HepG2 (cell line): ENCODE results near the gene B4GALT5. TPM values are rescaled to one million over a fixed set of nuclear protein-coding genes. Genes with fewer than 3 reads are reported as not detected.

ENCODE experiments used
- CHD2 ChIP-seq: IDR thresholded peaks from 2 replicates; pipeline ENCODE4 v1.6.1; 2011; ENCODE audit warnings: low read depth, low read length, improper control_type of control experiment
- CHD4 ChIP-seq: fragments of 200-600 bp; sonication (generic); IDR thresholded peaks from 2 replicates; pipeline ENCODE4 v1.7.0; 2017; ENCODE audit warnings: mild to moderate bottlenecking, low read length, borderline replicate concordance
- ELF3 ChIP-seq: IDR thresholded peaks from 2 replicates; pipeline ENCODE4 v1.6.1; 2016; ENCODE audit warnings: missing genetic modification reagents, missing compliant biosample characterization
- GFI1 ChIP-seq: sonication (generic); formaldehyde crosslinking; IDR thresholded peaks from 2 replicates; pipeline ENCODE4 v1.5.0; 2020; ENCODE audit warnings: missing genetic modification reagents, mild to moderate bottlenecking, borderline replicate concordance
- IRF2 ChIP-seq: IDR thresholded peaks from 2 replicates; pipeline ENCODE4 v1.6.1; 2018; ENCODE audit warnings: missing genetic modification reagents, missing compliant biosample characterization
- MIER3 ChIP-seq: IDR thresholded peaks from 2 replicates; pipeline ENCODE4 v1.6.1; 2016; ENCODE audit warnings: missing compliant biosample characterization, borderline replicate concordance
- MTA1 ChIP-seq: sonication (generic); formaldehyde crosslinking; IDR thresholded peaks from 2 replicates; pipeline ENCODE4 v1.4.0; 2020; ENCODE audit warnings: missing genetic modification reagents, mild to moderate bottlenecking, borderline replicate concordance
- MYC ChIP-seq: sonication (generic); formaldehyde crosslinking; IDR thresholded peaks from 2 replicates; pipeline ENCODE4 v1.9.0; 2021; ENCODE audit warnings: missing genetic modification reagents, borderline replicate concordance
- RCOR2 ChIP-seq: IDR thresholded peaks from 2 replicates; pipeline ENCODE4 v1.6.1; 2016; ENCODE audit warnings: missing biosample characterization, missing genetic modification reagents
- THRA ChIP-seq: sonication (generic); formaldehyde crosslinking; IDR thresholded peaks from 2 replicates; pipeline ENCODE4 v1.4.0; 2020; ENCODE audit warnings: missing genetic modification reagents, borderline replicate concordance
- XRCC5 ChIP-seq: fragments of 200-400 bp; formaldehyde crosslinking; optimal IDR thresholded peaks from 2 replicates; pipeline ENCODE3; 2017; ENCODE audit warnings: mild to moderate bottlenecking, low read length
- ZFX ChIP-seq: sonication (generic); formaldehyde crosslinking; IDR thresholded peaks from 2 replicates; pipeline ENCODE4 v1.4.0; 2020; ENCODE audit warnings: mild to moderate bottlenecking, low read depth, missing genetic modification reagents, moderate library complexity
- ZKSCAN5 ChIP-seq: sonication (generic); formaldehyde crosslinking; IDR thresholded peaks from 2 replicates; pipeline ENCODE4 v1.5.1; 2020; ENCODE audit warnings: mild to moderate bottlenecking, missing genetic modification reagents
- ZNF12 ChIP-seq: sonication (generic); formaldehyde crosslinking; IDR thresholded peaks from 2 replicates; pipeline ENCODE4 v1.5.0; 2020; ENCODE audit warnings: missing genetic modification reagents
- ZNF350 ChIP-seq: sonication (generic); formaldehyde crosslinking; IDR thresholded peaks from 2 replicates; pipeline ENCODE4 v1.4.0; 2020; ENCODE audit warnings: mild to moderate bottlenecking, low read depth, missing genetic modification reagents, borderline replicate concordance
- ZNF546 ChIP-seq: sonication (generic); formaldehyde crosslinking; conservative IDR thresholded peaks from 2 replicates; pipeline ENCODE4 v1.8.1; 2023; ENCODE audit warnings: mild to moderate bottlenecking, missing genetic modification reagents
- ZNF747 ChIP-seq: sonication (generic); formaldehyde crosslinking; IDR thresholded peaks from 2 replicates; pipeline ENCODE4 v1.8.1; 2023; ENCODE audit warnings: missing genetic modification reagents, mild to moderate bottlenecking, borderline replicate concordance
- ZNF768 ChIP-seq: sonication (generic); formaldehyde crosslinking; IDR thresholded peaks from 2 replicates; pipeline ENCODE4 v1.4.0; 2020; ENCODE audit warnings: missing genetic modification reagents
- ZNF775 ChIP-seq: sonication (generic); formaldehyde crosslinking; IDR thresholded peaks from 2 replicates; pipeline ENCODE4 v1.4.0; 2020; ENCODE audit warnings: missing genetic modification reagents, mild to moderate bottlenecking, moderate library complexity, borderline replicate concordance
- ZNF816 ChIP-seq: sonication (generic); formaldehyde crosslinking; IDR thresholded peaks from 2 replicates; pipeline ENCODE4 v1.8.0; 2022; ENCODE audit warnings: missing genetic modification reagents, mild to moderate bottlenecking, borderline replicate concordance
- ZNF891 ChIP-seq: sonication (generic); formaldehyde crosslinking; IDR thresholded peaks from 2 replicates; pipeline ENCODE4 v1.5.0; 2020; ENCODE audit warnings: mild to moderate bottlenecking, missing genetic modification reagents
- polyA plus RNA-seq, 8 experiments: library from polyadenylated mRNA; depleted of rRNA in 3 of 8; stranded (reverse) in 7 of 8; unstranded in 1 of 8; fragments of >200 nt; fragmentation: Illumina TruSeq in 4 of 8; extraction: Trizol in 4 of 8; gene quantifications; 2 replicates each; pipeline versions ENCODE4 v1.2.1 to v1.2.3, GENCODE V29; 2011 to 2016; ENCODE audit warnings: low read depth in 4 of 8, missing spikeins in 1 of 8, mixed read lengths in 1 of 8; ENCODE audit not compliant: insufficient read depth in 1 of 8
- total RNA-seq, 5 experiments: library from RNA; depleted of rRNA; stranded (reverse); fragments of >200 nt; fragmentation: Illumina TruSeq; extraction: Trizol; gene quantifications; 2 replicates each; pipeline ENCODE4 v1.2.3, GENCODE V29; 2016; ENCODE audit warnings: low read depth in 1 of 5
- TF ChIP-seq, protein P1 (sequence below): sonication (generic); formaldehyde crosslinking; IDR thresholded peaks from 2 replicates; pipeline ENCODE4 v1.4.0; 2020; ENCODE audit warnings: missing genetic modification reagents, mild to moderate bottlenecking, borderline replicate concordance
- TF ChIP-seq, protein P2 (sequence below): IDR thresholded peaks from 2 replicates; pipeline ENCODE4 v1.6.1; 2018; ENCODE audit warnings: missing genetic modification reagents, mild to moderate bottlenecking, missing compliant biosample characterization
- TF ChIP-seq, protein P3 (sequence below): sonication (generic); formaldehyde crosslinking; IDR thresholded peaks from 2 replicates; pipeline ENCODE4 v1.8.1; 2022; ENCODE audit warnings: mild to moderate bottlenecking, missing genetic modification reagents

The B4GALT5 gene
- total and polyA plus RNA-seq, 2 of the 13 experiments (the other 11 are each of a cell fraction or from before 2014, with no cell fraction given), result 27.3 to 30.9 TPM

- no peak for TF ChIP-seq CHD2
- no peak for TF ChIP-seq ZKSCAN5 (CRISPR knock-in tag)
- TF ChIP-seq, protein P1, sequence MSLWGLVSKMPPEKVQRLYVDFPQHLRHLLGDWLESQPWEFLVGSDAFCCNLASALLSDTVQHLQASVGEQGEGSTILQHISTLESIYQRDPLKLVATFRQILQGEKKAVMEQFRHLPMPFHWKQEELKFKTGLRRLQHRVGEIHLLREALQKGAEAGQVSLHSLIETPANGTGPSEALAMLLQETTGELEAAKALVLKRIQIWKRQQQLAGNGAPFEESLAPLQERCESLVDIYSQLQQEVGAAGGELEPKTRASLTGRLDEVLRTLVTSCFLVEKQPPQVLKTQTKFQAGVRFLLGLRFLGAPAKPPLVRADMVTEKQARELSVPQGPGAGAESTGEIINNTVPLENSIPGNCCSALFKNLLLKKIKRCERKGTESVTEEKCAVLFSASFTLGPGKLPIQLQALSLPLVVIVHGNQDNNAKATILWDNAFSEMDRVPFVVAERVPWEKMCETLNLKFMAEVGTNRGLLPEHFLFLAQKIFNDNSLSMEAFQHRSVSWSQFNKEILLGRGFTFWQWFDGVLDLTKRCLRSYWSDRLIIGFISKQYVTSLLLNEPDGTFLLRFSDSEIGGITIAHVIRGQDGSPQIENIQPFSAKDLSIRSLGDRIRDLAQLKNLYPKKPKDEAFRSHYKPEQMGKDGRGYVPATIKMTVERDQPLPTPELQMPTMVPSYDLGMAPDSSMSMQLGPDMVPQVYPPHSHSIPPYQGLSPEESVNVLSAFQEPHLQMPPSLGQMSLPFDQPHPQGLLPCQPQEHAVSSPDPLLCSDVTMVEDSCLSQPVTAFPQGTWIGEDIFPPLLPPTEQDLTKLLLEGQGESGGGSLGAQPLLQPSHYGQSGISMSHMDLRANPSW, result 0 out of 2 replicates have a peak, but pooled peaks have one; percentile 64
- TF ChIP-seq ZNF775 (CRISPR knock-in tag), result no peak
- 0 out of 2 replicates have a peak, but pooled peaks have one; percentile 50 for TF ChIP-seq GFI1 (CRISPR knock-in tag)
- TF ChIP-seq ZFX, result peak; percentile 72
- TF ChIP-seq ZNF891, result no peak
- TF ChIP-seq, protein P2, sequence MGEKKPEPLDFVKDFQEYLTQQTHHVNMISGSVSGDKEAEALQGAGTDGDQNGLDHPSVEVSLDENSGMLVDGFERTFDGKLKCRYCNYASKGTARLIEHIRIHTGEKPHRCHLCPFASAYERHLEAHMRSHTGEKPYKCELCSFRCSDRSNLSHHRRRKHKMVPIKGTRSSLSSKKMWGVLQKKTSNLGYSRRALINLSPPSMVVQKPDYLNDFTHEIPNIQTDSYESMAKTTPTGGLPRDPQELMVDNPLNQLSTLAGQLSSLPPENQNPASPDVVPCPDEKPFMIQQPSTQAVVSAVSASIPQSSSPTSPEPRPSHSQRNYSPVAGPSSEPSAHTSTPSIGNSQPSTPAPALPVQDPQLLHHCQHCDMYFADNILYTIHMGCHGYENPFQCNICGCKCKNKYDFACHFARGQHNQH, result peak; percentile 69; the same call in 1 of the 2 replicates
- 0 out of 2 replicates have a peak, but pooled peaks have one; percentile 10 for TF ChIP-seq ZNF12 (CRISPR knock-in tag)
- TF ChIP-seq ZNF350 (CRISPR knock-in tag), result peak; percentile 65; the same call in 1 of the 2 replicates
- 0 out of 2 replicates have a peak, but pooled peaks have one; percentile 38 for TF ChIP-seq ZNF816 (CRISPR knock-in tag)
- 0 out of 2 replicates have a peak, but pooled peaks have one; percentile 62 for TF ChIP-seq IRF2
- peak; percentile 88 for TF ChIP-seq XRCC5
- TF ChIP-seq MIER3 (CRISPR knock-in tag), result peak; percentile 19; the same call in 1 of the 2 replicates
- TF ChIP-seq ZNF768 (CRISPR knock-in tag), result 0 out of 2 replicates have a peak, but pooled peaks have one; percentile 27
- no peak for TF ChIP-seq ZNF747 (CRISPR knock-in tag)
- peak; percentile 28; the same call in 1 of the 2 replicates for TF ChIP-seq RCOR2 (CRISPR knock-in tag)
- TF ChIP-seq CHD4, result 0 out of 2 replicates have a peak, but pooled peaks have one; percentile 2
- TF ChIP-seq MYC (CRISPR knock-in tag), result peak; percentile 82; the same call in 1 of the 2 replicates
- no peak for TF ChIP-seq ZNF546 (CRISPR knock-in tag)
- TF ChIP-seq, protein P3, sequence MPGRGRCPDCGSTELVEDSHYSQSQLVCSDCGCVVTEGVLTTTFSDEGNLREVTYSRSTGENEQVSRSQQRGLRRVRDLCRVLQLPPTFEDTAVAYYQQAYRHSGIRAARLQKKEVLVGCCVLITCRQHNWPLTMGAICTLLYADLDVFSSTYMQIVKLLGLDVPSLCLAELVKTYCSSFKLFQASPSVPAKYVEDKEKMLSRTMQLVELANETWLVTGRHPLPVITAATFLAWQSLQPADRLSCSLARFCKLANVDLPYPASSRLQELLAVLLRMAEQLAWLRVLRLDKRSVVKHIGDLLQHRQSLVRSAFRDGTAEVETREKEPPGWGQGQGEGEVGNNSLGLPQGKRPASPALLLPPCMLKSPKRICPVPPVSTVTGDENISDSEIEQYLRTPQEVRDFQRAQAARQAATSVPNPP (CRISPR knock-in tag), result no peak
- peak; percentile 75 for TF ChIP-seq ELF3 (CRISPR knock-in tag)
- peak; percentile 34; the same call in 1 of the 2 replicates for TF ChIP-seq THRA (CRISPR knock-in tag)
- peak; percentile 32; the same call in 1 of the 2 replicates for TF ChIP-seq MTA1
Measured at GRCh38 chr20:49603209-49603627, 110.5 kb downstream of the B4GALT5 start (continued).
